ENCODE measurements around the gene TTLL9. TPM values are rescaled to one million over a fixed set of nuclear protein-coding genes. Genes with fewer than 3 reads are reported as not detected.

The TTLL9 gene, protein sequence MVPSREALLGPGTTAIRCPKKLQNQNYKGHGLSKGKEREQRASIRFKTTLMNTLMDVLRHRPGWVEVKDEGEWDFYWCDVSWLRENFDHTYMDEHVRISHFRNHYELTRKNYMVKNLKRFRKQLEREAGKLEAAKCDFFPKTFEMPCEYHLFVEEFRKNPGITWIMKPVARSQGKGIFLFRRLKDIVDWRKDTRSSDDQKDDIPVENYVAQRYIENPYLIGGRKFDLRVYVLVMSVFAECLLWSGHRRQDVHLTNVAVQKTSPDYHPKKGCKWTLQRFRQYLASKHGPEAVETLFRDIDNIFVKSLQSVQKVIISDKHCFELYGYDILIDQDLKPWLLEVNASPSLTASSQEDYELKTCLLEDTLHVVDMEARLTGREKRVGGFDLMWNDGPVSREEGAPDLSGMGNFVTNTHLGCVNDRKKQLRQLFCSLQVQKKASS
- total RNA-seq = not detected in 2 replicates

DNA sequence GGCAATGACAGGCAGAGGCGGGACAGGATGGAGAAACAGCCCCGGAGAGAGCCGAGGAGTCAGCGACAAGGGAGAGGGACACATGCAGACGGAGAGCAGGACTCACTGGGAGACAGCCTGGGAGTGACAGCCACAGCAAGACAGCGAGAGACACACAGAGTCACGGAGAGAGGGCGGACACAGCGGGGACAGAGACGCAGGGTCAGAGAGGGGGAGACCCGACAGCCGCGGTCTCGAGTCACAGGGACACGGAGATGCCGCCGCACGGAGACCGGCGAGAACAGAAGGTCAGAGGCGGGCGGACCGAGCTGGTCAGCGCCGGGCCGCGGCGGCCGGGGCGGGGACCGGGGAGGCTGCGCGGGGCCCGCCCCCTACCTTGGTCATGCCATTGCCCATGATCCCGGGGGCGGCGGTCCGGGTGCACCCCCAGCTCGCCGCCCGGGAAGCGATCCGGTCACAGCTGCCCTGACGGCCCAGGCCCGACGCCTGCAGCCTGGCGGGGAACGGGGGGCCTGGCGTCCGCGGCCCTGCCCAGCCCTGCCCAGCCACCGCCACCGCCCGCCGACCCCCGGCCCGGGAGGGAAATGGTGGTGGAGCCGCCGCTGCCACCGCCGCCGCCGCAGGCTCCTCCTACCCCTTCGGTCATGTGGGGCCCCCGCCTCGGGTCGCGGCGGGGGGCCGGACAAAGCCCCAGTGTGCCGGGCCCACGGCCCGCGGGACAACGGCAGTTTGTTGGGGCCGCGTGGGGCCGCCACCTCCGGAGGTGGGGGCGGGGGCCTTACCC is at the start of gene TTLL9, which contains the start of gene DUSP15:
Gene TTLL9, plus strand, starts transcription at position 693 of the 784 bp plus-strand sequence. CDS start 493 bp downstream, outside the sequence.
Gene DUSP15, minus strand, starts transcription at position 586 of the 784 bp plus-strand sequence. Its CDS starts 190 bp downstream, at position 396.

DNA sequence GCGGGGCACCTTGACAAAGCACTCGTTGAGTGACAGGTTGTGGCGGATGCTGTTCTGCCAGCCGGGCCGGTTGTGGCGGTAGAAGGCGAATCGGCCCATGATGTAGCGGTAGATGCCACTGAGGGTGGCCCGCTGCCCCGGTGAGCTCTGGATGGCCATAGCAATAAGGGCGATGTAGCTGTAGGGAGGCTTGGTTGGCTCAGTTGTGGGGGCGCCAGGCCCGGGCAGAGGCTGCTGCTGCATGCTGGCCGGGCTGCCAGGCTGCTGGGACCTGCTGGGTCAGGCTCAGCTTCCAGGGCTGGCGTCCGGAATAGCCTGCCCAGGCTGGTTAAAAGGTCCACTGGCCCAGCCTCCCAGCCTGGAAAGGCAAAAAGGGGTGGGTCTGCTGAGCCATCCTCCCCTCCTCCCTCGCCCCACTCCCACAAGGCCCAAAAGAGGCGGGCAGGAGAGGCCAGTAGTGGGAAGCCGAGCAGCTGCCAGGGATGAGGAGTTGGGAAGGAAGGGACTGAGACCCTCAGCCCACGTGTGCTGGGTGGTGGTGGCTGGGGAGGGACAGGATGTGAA is 25.1 kb upstream of the TTLL9 start, which contains the start of gene FOXS1:
Gene FOXS1, minus strand, starts transcription at position 305 of the 564 bp plus-strand sequence. Its CDS starts 62 bp downstream, at position 243.

DNA sequence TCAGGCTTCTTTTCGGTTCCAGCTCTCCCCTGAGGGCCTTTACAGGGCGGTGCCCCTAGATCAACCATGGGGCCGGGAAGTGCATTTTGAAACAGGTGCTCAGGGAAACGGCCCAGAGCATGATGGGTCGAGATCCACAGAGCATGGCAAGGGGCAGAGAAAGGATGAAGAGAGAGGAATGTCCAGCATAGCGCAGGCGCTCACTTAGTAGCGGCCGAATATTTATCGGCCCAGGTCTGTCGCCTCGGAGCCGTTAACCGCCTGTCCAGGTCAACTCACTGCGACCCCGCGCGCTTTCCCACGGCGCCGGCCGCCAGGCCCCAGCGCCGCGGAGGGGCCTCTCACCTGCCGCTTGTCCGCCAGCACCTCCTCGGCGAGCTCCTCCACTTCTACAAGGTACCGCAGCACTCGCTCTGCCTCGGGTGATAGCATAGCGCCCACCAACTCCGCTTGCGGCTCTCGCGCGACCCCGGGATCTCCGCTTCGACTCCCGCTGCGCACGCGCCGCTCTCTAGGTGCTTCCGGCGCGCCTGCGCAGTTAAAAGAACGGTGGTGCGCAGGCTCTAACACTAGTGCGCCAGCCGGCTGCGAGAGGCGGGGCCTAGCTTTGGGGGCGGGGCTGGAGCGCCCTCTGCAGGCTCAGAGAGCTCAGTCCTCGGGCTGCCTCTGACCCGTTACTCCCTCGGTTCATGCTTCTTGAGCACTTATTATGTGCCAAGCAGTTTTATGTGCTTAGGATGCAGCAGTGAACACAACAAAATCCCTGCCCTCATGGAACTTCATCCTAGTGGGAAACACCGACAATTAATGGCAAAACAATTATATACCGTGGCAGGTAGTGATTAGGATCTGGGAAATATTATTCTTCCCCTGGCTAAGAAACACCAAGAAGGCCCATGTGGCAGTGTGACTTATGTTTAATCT is 81.4 kb downstream of the TTLL9 start, which contains the start of gene PDRG1:
Gene PDRG1, minus strand, starts transcription at position 517 of the 924 bp plus-strand sequence. Its CDS starts 85 bp downstream, at position 432.

DNA sequence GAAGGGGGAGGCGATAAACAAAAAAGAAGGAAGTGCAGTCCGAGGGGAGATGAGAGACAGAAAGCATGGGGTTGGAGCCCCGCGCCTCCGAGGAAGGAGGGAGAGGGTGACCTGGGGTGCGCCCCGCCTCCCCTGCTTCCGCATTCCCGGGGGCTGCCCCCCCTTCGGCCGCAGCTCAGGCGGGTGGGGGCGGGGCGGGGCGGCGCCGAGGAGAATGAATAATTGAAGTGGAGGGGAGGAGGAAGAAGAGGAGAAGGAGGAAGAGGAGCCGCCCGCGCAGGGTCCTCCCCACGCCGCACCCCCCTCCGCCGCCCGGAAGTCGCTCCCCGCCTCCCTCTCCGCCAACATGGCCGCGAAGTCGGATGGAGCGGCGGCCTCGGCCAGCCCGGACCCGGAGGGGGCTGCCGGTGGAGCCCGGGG is 97.4 kb downstream of the TTLL9 start, which contains the start of gene XKR7:
Gene XKR7, plus strand, starts transcription at position 322 of the 420 bp plus-strand sequence. Its CDS starts 25 bp downstream, at position 347.

Other genes with a start within 250 kb of the TTLL9 start
- not detected in 2 replicates for gene COX4I2, start 232.7 kb upstream of the TTLL9 start, total RNA-seq
- gene BCL2L1, start 147.8 kb upstream of the TTLL9 start, total RNA-seq = 116 and 129 TPM in 2 replicates
- gene TPX2, start 131.3 kb upstream of the TTLL9 start, total RNA-seq = 3.4 and 7.0 TPM in 2 replicates
- not detected in 2 replicates for gene MYLK2, start 51.3 kb upstream of the TTLL9 start, total RNA-seq
- not detected in 2 replicates for gene FOXS1, start 25.0 kb upstream of the TTLL9 start, total RNA-seq
- not detected in 2 replicates for gene DUSP15, start 107 bp upstream of the TTLL9 start, total RNA-seq
- gene PDRG1, start 81.4 kb downstream of the TTLL9 start, total RNA-seq = 4.3 and 4.8 TPM in 2 replicates
- under 0.01 TPM in 1 of 2 replicates, not detected in the other for gene XKR7, start 97.5 kb downstream of the TTLL9 start, total RNA-seq
- gene CCM2L, start 139.8 kb downstream of the TTLL9 start, total RNA-seq = under 0.01 TPM in 1 of 2 replicates, not detected in the other
- gene HCK, start 181.6 kb downstream of the TTLL9 start, total RNA-seq = not detected in 2 replicates
- 29.2 and 34.2 TPM in 2 replicates for gene TM9SF4, start 239.1 kb downstream of the TTLL9 start, total RNA-seq

All from tracheal epithelial cell (primary cell).